DMS 273 (cell line): Measurements from ENCODE around the gene SLC25A26.
"Not testable (repeated sequence)": the region's sequence is repeated elsewhere in the genome, so short reads cannot be mapped to it uniquely, and the experiment has no call there.

Experiments
- DNase-seq: peaks from one replicate; lab custom pipeline; 2025; ENCODE audit not compliant: unreplicated experiment; lab: John Stamatoyannopoulos, UW

SLC25A26 gene

DNA sequence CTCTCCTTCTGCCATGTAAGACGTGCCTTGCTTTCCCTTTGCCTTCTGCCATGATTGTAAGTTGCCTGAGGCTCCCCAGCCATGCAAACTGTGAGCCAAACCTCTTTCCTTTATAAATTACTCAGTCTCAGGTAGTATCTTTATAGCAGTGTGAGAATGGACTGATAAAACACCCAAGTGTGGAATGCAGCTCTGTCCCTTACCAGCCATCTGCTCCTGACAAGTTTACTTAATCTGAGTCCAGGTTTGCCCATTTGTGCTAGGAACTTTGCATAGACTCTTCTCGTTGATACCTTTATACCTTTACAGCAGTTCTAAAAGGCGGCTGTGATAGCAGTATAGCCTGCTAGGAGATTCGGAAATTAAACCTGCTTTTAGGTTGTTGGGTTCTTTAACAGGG lies 48.1 kb downstream of the SLC25A26 start:
- DNase-seq: peak; percentile 13

DNA sequence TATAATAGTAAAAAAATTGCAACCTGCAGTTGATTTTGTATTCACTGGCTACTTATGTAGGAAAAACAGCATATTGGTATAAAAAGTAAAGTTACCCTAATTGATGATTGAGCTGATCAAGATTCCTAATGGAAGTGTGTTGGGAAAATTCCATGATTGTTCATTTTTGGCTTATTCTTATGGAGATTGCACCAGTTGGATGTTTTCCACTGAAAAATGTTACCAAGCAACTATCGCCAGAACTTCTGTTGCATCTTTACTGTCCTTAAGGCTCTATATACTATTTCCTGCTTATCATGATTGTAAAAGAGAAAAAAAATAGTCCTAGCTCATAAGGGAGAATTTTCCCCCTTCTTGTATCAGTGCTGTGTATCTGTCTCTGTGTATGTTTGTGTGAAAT lies 48.6 kb downstream of the SLC25A26 start:
- DNase-seq: no peak

DNA sequence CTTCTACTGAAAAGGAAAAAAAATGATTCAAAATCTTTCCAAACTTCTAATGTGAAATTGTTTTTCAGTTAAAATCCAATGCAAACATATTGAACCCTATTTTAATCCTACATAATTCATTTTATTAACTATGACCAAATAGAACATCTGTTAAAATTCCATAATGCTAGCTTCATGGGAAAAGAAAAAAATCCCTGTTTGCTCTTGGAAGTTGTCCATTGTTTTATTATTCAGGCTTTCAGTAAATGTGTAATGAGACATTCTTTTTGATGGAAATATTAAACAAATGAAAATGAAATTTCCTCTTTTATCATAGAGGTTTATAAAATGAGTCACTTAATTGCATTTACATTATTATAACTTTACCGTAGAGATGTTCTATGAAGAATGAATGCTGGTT lies 49.5 kb downstream of the SLC25A26 start:
- no peak for DNase-seq

DNA sequence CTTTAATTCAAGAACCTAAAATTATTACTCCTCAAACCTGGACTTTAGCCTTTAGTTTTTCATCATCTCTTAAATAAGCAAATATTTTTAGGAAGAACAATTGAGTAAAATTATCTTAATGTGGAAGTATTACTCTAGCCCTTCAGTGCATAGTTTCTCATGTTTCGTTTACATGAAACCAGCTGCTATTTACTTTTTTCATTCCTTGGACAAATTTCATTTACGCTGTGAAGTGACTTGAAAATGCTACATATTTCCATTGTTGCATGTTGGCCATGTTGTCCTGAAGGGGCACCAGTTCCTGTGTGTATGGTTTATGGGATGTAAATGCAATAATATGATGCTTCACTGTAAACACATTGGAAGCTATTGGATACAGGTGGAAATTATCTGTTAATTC lies 49.9 kb downstream of the SLC25A26 start:
- DNase-seq: no peak

DNA sequence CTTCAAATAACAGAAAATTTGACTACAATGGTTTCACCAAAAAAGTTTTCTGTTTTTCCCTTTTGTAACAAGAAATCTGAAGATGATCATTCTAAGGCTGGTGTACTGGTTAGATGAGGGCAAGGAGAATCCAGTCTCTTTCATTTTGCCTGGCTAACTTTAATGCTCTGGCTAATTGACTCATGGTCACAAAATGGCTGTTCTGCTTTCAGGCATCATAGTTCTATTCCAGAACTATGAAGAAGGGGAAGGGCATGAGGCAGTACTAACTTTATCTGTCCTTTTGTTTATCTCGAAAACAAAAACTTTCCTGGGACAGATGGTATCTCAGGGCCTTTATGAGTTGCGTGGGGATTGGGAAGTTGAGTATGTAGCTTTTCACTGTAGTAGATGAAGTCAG lies 50.4 kb downstream of the SLC25A26 start:
- no peak for DNase-seq

DNA sequence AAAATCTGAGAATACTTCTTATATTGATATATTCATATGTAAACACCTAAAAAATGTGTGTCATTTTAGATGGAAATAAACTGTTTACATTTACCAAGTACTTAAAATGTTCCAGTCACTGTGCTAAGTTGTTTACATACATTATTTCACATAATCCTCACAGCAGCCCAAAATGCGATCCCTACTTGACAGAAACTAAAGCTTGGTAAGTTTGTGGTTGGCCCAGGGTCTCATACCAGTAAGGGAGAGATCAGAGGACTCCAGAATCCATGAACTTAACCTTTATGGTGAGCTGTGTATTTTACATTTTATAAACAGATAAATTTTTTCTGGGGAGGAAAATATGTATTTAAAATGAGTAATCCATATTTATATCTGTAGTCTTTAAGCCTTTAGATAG lies 51.2 kb downstream of the SLC25A26 start:
- DNase-seq: no peak

DNA sequence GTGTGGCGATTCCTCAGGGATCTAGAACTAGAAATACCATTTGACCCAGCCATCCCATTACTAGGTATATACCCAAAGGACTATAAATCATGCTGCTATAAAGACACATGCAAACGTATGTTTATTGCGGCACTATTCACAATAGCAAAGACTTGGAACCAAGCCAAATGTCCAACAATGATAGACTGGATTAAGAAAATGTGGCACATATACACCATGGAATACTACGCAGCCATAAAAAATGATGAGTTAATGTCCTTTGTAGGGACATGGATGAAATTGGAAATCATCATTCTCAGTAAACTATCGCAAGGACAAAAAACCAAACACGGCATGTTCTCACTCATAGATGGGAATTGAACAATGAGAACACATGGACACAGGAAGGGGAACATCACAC lies 54.0 kb downstream of the SLC25A26 start:
- not testable (repeated sequence) for DNase-seq

DNA sequence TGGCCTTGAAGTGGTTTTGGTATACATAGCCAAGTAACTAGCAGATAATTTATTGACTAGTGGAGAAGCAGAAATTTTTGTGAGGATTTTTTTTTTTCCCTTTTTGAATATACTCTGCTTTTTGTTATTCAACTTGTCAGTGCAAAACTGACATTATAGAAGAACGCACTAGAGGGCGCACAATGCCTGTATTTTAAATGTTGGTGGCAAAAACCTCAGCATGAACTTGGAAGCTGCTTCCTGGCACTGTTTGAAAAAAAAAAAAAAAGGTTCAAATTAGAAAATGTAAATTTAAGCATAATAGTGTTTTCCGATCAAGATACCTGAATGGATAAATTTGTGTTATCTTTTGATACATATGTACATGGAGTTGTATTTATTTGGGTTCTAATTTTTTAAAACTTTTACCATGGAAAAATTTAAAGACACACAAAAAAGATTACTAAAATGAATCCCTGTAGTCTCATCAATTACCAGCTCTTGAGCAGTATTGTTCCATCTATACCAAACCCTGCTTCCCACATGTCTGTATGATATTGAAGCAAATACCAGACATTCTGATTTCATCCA lies 56.0 kb downstream of the SLC25A26 start:
- peak; percentile 79 for DNase-seq

DNA sequence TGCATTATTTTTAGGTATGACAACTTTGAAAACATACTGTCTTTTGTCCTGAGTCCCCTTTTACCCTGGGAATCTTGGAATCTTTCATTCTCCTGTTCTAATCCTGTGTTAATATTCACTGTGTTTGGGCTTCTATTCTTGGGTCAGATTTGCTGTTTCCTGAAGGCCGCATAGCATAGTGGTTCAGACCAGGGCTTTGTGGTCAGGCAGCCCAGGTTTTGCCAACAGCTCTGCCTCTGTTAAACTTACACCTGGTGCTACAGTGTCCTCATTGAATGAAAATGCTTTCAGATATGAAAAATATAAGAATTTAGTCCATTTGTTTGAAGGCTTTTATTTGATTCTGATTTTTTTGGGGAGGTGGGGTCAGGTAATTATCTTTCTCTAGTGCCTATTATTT lies 58.4 kb downstream of the SLC25A26 start:
- no peak for DNase-seq

DNA sequence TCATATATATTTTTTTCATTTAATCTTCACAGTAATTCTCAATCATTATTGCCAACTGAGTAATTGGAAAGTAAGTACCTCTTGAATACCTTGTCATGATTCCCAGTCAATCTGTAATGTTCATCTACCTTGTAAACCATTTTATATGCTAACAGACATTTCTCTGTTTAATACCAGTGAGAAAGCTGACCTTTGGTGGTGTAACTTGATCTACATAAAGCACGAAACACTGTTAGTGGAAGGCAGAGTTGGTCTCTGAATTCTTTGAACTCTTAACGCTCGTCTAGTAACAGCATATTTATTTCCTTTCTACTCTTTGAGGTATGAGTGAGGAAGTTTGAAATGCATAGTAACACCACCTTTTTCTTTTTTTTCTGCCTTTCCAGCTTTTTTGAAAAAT lies 59.5 kb downstream of the SLC25A26 start:
- DNase-seq: no peak

DNA sequence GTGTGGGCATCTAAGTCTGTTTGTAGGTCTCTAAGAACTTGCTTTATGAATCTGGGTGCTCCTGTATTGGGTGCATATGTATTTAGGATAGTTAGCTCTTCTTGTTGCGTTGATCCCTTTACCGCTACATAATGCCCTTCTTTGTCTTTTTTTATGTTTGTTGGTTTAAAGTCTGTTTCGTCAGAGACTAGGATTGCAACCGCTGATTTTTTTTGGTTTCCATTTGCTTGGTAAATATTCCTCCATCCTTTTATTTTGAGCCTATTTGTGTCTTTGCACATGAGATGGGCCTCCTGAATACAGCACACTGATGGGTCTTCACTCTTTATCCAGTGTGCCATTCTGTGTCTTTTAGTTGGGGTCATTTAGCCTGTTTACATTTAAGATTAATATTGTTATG lies 71.1 kb downstream of the SLC25A26 start:
- not testable (repeated sequence) for DNase-seq

DNA sequence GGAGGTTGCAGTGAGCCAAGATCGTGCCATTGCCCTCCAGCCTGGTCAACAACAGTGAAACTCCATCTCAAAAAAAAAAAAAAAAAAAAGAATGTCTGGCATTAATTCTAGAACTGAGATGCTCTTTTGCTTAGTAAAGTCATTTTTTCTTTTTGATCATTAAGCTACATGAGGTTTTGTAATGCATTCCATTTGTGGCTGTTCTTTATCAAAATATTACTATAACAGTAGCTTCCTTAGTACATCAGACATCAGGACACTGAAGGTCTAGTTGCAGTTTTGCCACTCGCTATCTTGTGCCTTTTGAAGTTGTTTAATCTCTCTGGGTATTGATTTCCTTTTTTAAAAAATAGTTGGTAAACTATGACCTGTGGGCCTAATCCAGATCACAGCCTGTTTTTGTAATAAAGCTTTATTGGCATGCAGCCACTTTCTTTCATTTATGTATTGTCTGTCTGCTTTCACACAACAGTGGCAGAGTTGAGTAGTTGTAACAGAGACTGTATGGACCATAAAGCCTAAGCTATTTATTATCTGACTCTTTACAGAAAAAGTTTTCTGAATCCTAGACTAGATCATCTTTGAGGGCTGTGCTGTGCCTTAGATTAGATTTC lies 76.6 kb downstream of the SLC25A26 start:
- peak; percentile 1 for DNase-seq

DNA sequence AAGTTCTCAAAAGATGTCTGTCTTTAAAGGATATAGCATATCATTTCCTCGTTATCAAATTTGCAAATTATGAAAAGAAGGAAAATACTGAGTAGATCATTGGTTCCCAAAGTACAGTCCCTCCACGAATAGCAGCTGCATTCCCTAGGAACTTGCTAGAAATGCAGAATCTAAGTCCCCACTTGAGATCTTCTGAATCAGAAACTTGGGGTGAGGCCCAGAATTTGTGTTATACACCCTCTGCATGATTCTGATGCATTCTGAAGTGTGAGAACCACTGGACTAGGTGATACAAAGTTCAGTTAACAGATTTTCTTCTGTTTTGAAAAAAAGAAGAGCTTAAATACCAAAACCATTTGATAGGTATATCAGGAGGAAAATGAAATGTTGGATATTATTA lies 77.1 kb downstream of the SLC25A26 start:
- DNase-seq: no peak

DNA sequence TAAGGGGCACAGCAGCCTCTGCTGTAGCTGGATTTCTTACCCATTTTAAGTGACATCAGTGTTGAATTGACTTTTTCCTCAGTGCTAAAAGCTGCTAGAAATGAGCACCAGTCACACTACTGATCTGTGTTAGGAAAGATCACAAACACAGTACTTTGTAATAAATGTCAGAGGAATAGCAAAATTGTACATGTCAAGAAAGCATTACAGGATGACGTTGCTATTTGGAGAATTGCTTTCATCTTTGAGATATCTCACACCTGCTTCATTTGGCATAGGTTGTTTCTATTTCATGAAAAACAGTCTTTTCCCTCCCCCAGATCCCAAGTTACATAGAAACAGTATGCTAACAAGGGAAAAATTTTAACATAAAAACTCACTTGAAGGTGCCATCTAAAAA lies 77.8 kb downstream of the SLC25A26 start:
- DNase-seq: no peak

DNA sequence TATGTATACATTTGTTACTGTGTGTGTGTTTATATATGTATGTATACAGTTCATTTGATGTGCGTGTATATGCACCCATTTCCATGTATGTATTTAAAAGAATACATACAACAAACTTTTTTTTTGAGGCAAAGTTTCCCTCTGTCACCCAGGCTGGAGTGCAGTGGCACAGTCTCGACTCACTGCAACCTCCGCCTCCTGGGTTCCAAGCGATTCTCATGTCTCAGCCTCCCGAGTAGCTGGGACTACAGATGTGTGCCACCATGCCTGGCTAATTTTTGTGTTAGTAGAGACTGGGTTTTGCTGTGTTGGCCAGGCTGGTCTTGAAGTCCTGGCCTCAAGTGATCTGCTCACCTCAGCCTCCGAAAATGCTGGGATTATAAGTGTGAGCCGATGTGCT lies 78.3 kb downstream of the SLC25A26 start:
- not testable (repeated sequence) for DNase-seq

DNA sequence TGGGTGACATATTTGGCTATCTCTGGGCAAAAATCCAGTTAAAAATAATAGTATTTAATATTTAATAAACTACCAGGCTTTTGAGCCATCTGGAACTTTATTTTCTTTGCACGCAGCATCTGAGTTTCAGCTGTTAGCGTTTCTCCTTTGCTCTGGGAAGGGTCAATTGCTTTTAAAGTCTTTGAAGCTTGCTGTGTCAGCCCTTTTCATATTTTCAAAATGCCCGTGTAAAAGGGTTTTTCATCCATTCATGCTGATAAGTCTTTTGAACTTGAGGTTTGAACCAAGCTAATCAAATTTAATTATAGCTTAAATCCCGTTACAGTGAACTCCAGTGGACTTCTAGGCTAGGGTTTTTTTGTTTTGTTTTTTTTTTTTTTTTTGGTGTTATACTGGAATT lies 79.1 kb downstream of the SLC25A26 start:
- DNase-seq: no peak

DNA sequence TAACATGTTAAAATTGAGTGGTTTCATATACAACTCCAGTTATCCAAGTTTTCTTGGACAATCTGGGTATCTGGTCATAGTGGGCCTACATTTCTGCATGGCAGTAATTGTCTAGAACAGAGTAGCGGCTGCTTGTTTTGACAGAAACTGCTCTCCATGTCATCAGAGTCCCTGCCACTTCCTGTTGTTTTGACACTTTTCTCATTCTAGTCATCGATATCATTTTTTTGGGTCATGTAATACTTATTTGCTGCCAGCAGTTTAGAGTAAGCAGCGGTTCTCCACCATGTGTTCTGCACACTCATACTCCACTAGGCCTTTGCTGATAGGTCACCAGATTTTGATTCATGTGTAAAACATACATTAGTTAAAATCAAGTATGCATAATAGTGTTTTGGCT lies 81.5 kb downstream of the SLC25A26 start:
- DNase-seq: no peak

DNA sequence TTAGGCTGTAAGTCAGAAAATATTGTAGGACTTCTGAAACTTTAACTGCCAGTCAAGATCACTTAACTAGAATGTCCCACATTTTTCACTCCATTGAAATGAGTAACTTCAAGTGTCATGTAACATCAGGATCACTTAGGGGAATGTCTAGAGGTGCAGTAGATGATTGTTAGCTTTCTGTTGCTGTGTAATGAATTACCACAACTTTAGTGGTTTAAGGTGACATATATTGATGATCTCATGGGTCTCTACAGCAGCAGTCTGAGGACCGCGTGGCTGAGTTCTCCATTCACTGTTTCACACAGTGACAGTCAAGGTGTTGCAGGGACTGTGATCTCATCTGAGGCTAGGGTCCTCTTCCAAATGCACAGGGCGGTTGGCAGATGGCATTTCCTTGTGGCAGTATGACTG lies 82.7 kb downstream of the SLC25A26 start:
- peak; percentile 3 for DNase-seq

DNA sequence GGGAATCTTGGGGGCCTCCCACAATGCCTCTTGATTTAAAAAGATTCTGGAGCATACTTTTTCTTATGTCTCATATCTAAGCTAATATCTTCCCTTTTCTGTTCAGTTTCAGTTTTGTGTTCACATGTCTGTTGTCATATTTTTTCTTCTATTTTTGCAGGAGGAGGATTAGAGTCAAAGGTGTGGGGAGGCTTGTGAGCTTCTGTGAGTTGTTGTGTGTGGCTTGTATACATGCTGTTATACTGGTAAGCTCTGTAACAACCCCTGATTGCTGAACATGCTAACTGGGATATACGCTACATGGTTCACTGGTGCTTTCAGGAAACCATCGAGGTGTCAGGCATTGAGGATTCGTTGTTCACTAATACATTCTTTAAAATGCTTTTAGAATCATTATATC lies 83.5 kb downstream of the SLC25A26 start:
- no peak for DNase-seq

DNA sequence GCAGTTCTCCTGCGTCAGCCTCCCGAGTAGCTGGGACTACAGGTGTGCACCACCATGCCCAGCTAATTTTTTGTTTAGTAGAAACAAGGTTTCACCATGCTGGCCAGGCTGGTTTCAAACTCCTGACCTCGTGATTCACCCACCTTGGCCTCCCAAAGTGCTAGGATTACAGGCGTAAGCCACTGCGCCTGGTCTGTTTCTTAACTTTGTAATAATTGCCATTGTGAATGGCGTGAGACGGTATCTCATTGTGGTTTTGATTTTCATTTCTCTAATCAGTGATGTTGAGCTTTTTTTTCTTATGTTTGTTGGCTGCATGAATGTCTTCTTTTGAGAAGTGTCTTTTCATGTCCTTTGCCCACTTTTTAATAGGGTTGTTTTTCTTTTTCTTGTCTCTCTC lies 85.3 kb downstream of the SLC25A26 start:
- not testable (repeated sequence) for DNase-seq

DNA sequence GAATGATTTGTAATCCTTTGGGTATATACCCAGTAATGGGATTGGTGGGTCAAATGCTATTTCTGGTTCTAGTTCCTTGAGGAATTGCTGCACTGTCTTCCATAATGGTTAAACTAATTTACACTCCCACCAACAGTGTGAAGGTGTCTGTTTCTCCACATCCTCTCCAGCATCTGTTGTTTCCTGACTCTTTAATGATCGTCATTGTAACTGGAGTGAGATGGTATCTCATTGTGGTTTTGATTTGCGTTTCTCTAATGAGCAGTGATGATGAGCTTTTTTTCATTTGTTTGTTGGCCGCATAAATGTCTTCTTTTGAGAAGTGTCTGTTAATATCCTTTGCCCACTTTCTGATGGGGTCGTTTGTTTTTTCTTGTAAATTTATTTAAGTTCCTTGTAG lies 86.2 kb downstream of the SLC25A26 start:
- DNase-seq: not testable (repeated sequence)

DNA sequence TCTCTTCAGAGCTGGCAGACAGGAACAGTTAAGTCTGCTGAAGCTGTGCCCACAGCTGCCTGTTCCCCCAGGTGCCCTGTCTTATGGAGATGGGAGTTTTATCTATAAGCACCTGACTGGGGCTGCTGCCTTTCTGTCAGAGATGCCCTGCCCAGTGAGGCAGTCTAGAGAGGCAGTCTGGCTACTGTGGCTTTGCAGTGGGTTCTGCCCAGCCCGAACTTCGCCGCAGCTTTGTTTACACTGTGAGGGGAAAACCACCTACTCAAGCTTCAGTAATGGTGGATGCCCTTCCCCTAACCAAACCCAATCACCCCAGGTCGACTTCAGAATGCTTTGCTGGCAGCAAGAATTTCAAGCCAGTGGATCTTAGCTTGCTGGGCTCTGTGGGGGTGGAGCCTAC lies 91.2 kb downstream of the SLC25A26 start:
- no peak for DNase-seq

DNA sequence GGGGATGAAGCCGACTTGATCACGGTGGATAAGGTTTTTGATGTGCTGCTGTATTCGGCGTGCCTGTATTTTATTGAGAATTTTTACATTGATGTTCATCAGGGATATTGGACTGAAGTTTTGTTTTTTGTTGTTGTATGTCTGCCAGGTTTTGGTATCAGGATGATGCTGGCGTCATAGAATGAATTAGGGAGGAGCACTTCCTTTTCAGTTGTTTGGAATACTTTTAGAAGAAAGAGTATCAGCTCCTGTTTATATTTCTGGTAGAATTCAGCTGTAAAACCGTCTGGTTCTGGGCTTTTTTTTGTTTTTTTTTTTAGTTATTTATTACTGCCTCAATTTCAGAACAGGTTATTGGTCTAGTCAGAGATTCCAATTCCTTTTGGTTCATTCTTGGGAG lies 93.7 kb downstream of the SLC25A26 start:
- DNase-seq: no peak
